Measurements from ENCODE around the gene STRN3. TPM values are rescaled to one million over a fixed set of nuclear protein-coding genes. Genes with fewer than 3 reads are reported as not detected.

The STRN3 gene
- total and polyA plus RNA-seq, 10 of the 15 experiments (the other 5 are each of a cell fraction or from before 2014, with no cell fraction given), result 7.8 to 27.9 (median 14.1) TPM

GRCh38 chr14:31043379-31043778, 17.2 kb upstream of the STRN3 start:
- ChIA-PET POLR2A (interaction anchor here (0.6 to 0.7 kb wide), 2 partner anchors 8 to 15 kb away, joined by 4 to 5 read pairs; no protein-coding TSS in a partner anchor), SMC1A (ENCODE audit: uncharacterized antibody, unreplicated experiment) (interaction anchor here (0.8 to 1.9 kb wide), 3 partner anchors 10 to 62 kb away, joined by 3 to 6 read pairs (median 3); no protein-coding TSS in a partner anchor), RAD21 (ENCODE audit: unreplicated experiment) (interaction anchor here (0.9 kb wide), 2 partner anchors 10 to 16 kb away, joined by 3 to 4 read pairs; no protein-coding TSS in a partner anchor), CTCF (interaction anchor here (1.1 kb wide), 1 partner anchor 10 kb away, joined by 4 read pairs; no protein-coding TSS in a partner anchor)
- Histone ChIP-seq H3K4me2 (ENCODE audit: control insufficient read depth, insufficient read depth) (no peak overlapping the region), H3K4me1 (ENCODE audit: control insufficient read depth, insufficient read depth, low read length) (no peaks in the 10 kb centered on the region), H3K36me3 (ENCODE audit: control insufficient read depth in 2 of 2, insufficient read depth in 2 of 2, low read length in 1 of 2) (no peaks in the 10 kb centered on the region), H2AFZ (ENCODE audit: control insufficient read depth, low read depth, low read length) (no peak overlapping the region), H4K20me1 (ENCODE audit: control insufficient read depth, insufficient read depth) (no peaks in the 10 kb centered on the region), H3K9ac (ENCODE audit: control insufficient read depth, insufficient read depth, low read length) (no peak overlapping the region), H3K4me3 (no peak overlapping the region), H3K79me2 (ENCODE audit: control insufficient read depth, insufficient read depth, low read length) (no peaks in the 10 kb centered on the region), H3K27ac (ENCODE audit: control insufficient read depth, insufficient read depth) (no peak overlapping the region), H3K27me3 (replicated peaks in 1 of 2; ENCODE audit: control insufficient read depth in 2 of 2, insufficient read depth in 2 of 2, low read length in 1 of 2) (no peaks in the 10 kb centered on the region), H3K9me3 (replicated peaks; ENCODE audit: control insufficient read depth, insufficient read depth, low read length) (no peaks in the 10 kb centered on the region)
- DNase-seq (ENCODE audit: low read depth, low spot score), result no peak
- ATAC-seq, result no peak
- intact Hi-C loops (cut with micrococcal nuclease; ENCODE audit: unreplicated experiment) (no loop called here), in situ Hi-C loops (cut with MboI) (no loop called here)
- no TSS peak for BruUV-seq (replicated peaks)
- 88% methylated on average over 3 of the region's 3 CpGs for WGBS (ENCODE audit: insufficient coverage, insufficient replicate concordance, low lambda C conversion rate, missing lambda C conversion rate)
- FAIRE-seq, result no peak
- TF ChIP-seq YBX1 (IDR thresholded peaks at IDR 0.05) (no peak), RELA (IDR thresholded peaks at IDR 0.05; ENCODE audit: borderline replicate concordance, partially characterized antibody) (no peak), ZNF687 (IDR thresholded peaks at IDR 0.05) (no peak), ZBTB11 (CRISPR knock-in tag; IDR thresholded peaks at IDR 0.05) (no peak), POLR2AphosphoS2 (IDR thresholded peaks at IDR 0.05; ENCODE audit: low read depth, low read length) (no peak), HDAC6 (IDR thresholded peaks at IDR 0.05; ENCODE audit: unreplicated experiment) (no peak), ASH2L (IDR thresholded peaks at IDR 0.05; ENCODE audit: borderline replicate concordance, low read depth) (no peak), LARP7 (IDR thresholded peaks at IDR 0.05) (no peak), CBFB (IDR thresholded peaks at IDR 0.05; ENCODE audit: low read depth) (no peak), BCL3 (IDR thresholded peaks at IDR 0.05; ENCODE audit: borderline replicate concordance, insufficient read depth, low read depth, low read length, poor library complexity, severe bottlenecking) (no peak)
